ENCODE measurements around the gene LRRIQ1.
A peak's percentile ranks its signal among the peaks of the same experiment; 100 is the strongest.
"Not testable (repeated sequence)": the region's sequence is repeated elsewhere in the genome, so short reads cannot be mapped to it uniquely, and the experiment has no call there.

Gene LRRIQ1

GRCh38 chr12:85036234-85036707 is at the start of gene LRRIQ1, which contains the start of gene TSPAN19:
TSS of gene LRRIQ1 (plus strand) at chr12:85036351. CDS start at chr12:85038177, 1,826 bp downstream.
TSS of gene TSPAN19 (minus strand) at chr12:85036277. CDS start at chr12:85029946, 6,331 bp downstream.
- DNase-seq (ENCODE audit: low spot score), result peak; percentile 91

GRCh38 chr12:84986586-84986985 is 49.6 kb upstream of the LRRIQ1 start:
- no peak for DNase-seq (ENCODE audit: low spot score)

- DNase-seq (ENCODE audit: low spot score), result no peak
Measured at GRCh38 chr12:84994426-84994825, 41.7 kb upstream of the LRRIQ1 start.

- no peak for DNase-seq (ENCODE audit: low spot score)
Measured at GRCh38 chr12:84995641-84996040, 40.5 kb upstream of the LRRIQ1 start.

GRCh38 chr12:84996759-84997158 is 39.4 kb upstream of the LRRIQ1 start:
- no peak for DNase-seq (ENCODE audit: low spot score)

GRCh38 chr12:84998341-84998740 is 37.8 kb upstream of the LRRIQ1 start:
- DNase-seq (ENCODE audit: low spot score), result no peak

GRCh38 chr12:85000729-85001128 is 35.4 kb upstream of the LRRIQ1 start:
- DNase-seq (ENCODE audit: low spot score), result no peak

GRCh38 chr12:85002778-85003296 is 33.3 kb upstream of the LRRIQ1 start:
- no peak for DNase-seq (ENCODE audit: low spot score)

- no peak for DNase-seq (ENCODE audit: low spot score)
Measured at GRCh38 chr12:85004204-85004603, 31.9 kb upstream of the LRRIQ1 start.

- not testable (repeated sequence) for DNase-seq (ENCODE audit: low spot score)
Measured at GRCh38 chr12:85005047-85005446, 31.1 kb upstream of the LRRIQ1 start.

- DNase-seq (ENCODE audit: low spot score), result no peak
Measured at GRCh38 chr12:85005615-85006014, 30.5 kb upstream of the LRRIQ1 start.

- DNase-seq (ENCODE audit: low spot score), result no peak
Measured at GRCh38 chr12:85006206-85006605, 29.9 kb upstream of the LRRIQ1 start.

- DNase-seq (ENCODE audit: low spot score), result no peak
Measured at GRCh38 chr12:85007836-85008235, 28.3 kb upstream of the LRRIQ1 start.

- no peak for DNase-seq (ENCODE audit: low spot score)
Measured at GRCh38 chr12:85016413-85016812, 19.7 kb upstream of the LRRIQ1 start.

GRCh38 chr12:85017133-85017532 is 19.0 kb upstream of the LRRIQ1 start:
- DNase-seq (ENCODE audit: low spot score), result no peak

- no peak for DNase-seq (ENCODE audit: low spot score)
Measured at GRCh38 chr12:85017618-85018017, 18.5 kb upstream of the LRRIQ1 start.

- DNase-seq (ENCODE audit: low spot score), result no peak
Measured at GRCh38 chr12:85018098-85018497, 18.1 kb upstream of the LRRIQ1 start.

- DNase-seq (ENCODE audit: low spot score), result peak; percentile 55
Measured at GRCh38 chr12:85029456-85029855, 6.7 kb upstream of the LRRIQ1 start.

- no peak for DNase-seq (ENCODE audit: low spot score)
Measured at GRCh38 chr12:85036733-85037132, 582 bp downstream of the LRRIQ1 start.

- no peak for DNase-seq (ENCODE audit: low spot score)
Measured at GRCh38 chr12:85041395-85041794, 5.2 kb downstream of the LRRIQ1 start.

- DNase-seq (ENCODE audit: low spot score), result no peak
Measured at GRCh38 chr12:85043829-85044228, 7.7 kb downstream of the LRRIQ1 start.

- peak; percentile 41 for DNase-seq (ENCODE audit: low spot score)
Measured at GRCh38 chr12:85057370-85057963, 21.3 kb downstream of the LRRIQ1 start.

GRCh38 chr12:85058339-85058738 is 22.2 kb downstream of the LRRIQ1 start:
- no peak for DNase-seq (ENCODE audit: low spot score)

- no peak for DNase-seq (ENCODE audit: low spot score)
Measured at GRCh38 chr12:85059594-85059993, 23.4 kb downstream of the LRRIQ1 start.

Measured in cerebellar cortex (tissue), 1 donor.